BLaER1 treated with 17β-estradiol and CSF1 and Interleukin-3, amounts not matched to agents 10 nM and 100 nM (cell line): ENCODE measurements around the gene ERC2.

Experiments used
- H3K27ac ChIP-seq, 11 experiments: shearing (Covaris generic); formaldehyde crosslinking; 2 replicates each; pipeline ENCODE4 v1.8.1; 2022
- H3K27me3 ChIP-seq, 11 experiments: shearing (Covaris generic); formaldehyde crosslinking; 2 replicates each; pipeline ENCODE4 v1.8.1; 2022
- H3K36me3 ChIP-seq, 11 experiments: shearing (Covaris generic); formaldehyde crosslinking; 2 replicates each; pipeline ENCODE4 v1.8.1; 2022
- H3K4me1 ChIP-seq, 10 experiments: shearing (Covaris generic); formaldehyde crosslinking; 2 replicates each; pipeline ENCODE4 v1.8.1; 2022
- H3K4me2 ChIP-seq, 11 experiments: shearing (Covaris generic); formaldehyde crosslinking; 2 replicates each; pipeline ENCODE4 v1.8.1; 2022
- H3K4me3 ChIP-seq, 10 experiments: shearing (Covaris generic); formaldehyde crosslinking; 2 replicates each; pipeline ENCODE4 v1.8.1; 2022
- H3K9ac ChIP-seq, 11 experiments: shearing (Covaris generic); formaldehyde crosslinking; 2 replicates each; pipeline ENCODE4 v1.8.1; 2022
- H3K9me3 ChIP-seq, 11 experiments: shearing (Covaris generic); formaldehyde crosslinking; replicated peaks in 1 of 11; 2 replicates each; pipeline ENCODE4 v1.8.1; 2022
- H4K20me1 ChIP-seq, 11 experiments: shearing (Covaris generic); formaldehyde crosslinking; 2 replicates each; pipeline ENCODE4 v1.8.1; 2022
- Cebpa-rat ChIP-seq, 11 experiments: shearing (Covaris generic); IDR thresholded peaks; 2 replicates each; pipeline ENCODE4 v1.8.1; 2022

The ERC2 gene

DNA sequence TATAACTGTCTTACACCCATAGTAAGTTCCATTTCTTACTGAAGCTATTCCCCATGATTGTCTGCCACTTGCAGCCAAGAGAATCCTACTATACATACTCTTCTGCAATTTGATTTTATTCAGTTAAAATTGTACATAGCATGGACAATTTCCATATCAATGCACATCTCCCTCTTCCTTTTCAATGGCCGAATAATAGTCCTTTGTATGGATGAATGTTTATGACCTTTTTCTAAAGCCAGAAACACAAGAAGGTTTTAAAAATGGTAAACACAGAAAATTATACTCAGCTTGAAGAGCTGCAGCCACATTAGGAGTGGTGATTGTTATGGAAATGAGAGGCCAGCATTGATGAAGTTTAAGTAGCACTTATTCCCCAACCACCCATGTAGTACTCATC lies 8.5 kb upstream of the ERC2 start:
- H3K4me2 ChIP-seq, result no peak overlapping the region
- H4K20me1 ChIP-seq, result no peaks in the 10 kb centered on the region
- no peak for TF ChIP-seq Cebpa-rat (IDR thresholded peaks at IDR 0.05)
- no peaks in the 10 kb centered on the region for H3K9me3 ChIP-seq
- no peak overlapping the region for H3K9ac ChIP-seq
- no peaks in the 10 kb centered on the region for H3K36me3 ChIP-seq
- H3K4me1 ChIP-seq, result no peaks in the 10 kb centered on the region; a peak in 1 of 20 replicates
- no peaks in the 10 kb centered on the region for H3K27me3 ChIP-seq
- no peak overlapping the region for H3K4me3 ChIP-seq
- no peak overlapping the region for H3K27ac ChIP-seq

DNA sequence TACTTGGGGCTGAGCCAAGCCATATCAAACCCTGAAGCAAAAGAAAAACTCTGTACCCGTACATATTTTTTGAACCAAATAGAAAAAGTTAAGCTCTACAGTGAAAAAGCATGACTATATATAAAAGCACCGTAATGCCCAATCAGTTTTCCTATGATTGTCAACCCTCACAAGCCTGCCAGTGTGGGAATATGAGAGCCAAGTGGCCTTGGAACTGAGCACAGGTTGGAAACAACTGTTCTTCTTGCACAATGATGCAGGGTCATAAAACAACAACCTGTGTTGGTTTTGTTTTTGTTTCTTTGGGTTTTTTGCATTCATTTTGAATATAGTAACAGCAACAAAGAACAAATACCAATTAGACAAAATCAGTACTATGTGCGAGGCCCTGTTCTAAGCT lies 3.5 kb upstream of the ERC2 start:
- Histone ChIP-seq H3K27me3 (no peaks in the 10 kb centered on the region), H3K4me3 (no peak overlapping the region), H4K20me1 (no peaks in the 10 kb centered on the region), H3K36me3 (no peaks in the 10 kb centered on the region), H3K4me1 (no peaks in the 10 kb centered on the region; a peak in 1 of 20 replicates), H3K9ac (no peak overlapping the region), H3K4me2 (no peak overlapping the region), H3K9me3 (peaks cover 0 to 16% (median 12%) of the 10 kb centered on the region in 11 experiments; a peak in 15 of 22 replicates), H3K27ac (no peak overlapping the region)
- TF ChIP-seq Cebpa-rat (IDR thresholded peaks at IDR 0.05), result no peak

DNA sequence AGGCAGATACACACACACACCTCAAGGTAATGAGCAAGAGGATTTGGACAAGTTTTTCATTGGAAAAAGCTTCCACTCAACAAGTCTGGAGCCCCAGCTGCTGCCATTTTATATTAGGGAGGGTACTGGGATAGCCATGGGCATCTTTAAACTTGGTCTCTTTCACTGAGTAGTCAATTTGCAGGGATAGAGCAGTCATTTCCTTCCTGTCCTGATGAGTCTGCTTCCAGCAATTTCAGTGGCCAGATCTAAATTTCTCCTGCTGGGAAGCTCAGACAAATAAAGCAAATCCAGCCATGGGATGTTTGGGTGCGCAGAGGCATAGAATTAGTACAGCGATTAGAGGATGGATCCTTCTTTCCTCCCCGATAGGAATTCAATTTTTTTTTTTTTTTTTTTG lies 874 bp upstream of the ERC2 start:
- Histone ChIP-seq H3K4me2 (no peak overlapping the region), H3K4me3 (no peak overlapping the region), H3K9ac (no peak overlapping the region), H3K9me3 (peaks cover 0 to 18% (median 12%) of the 10 kb centered on the region in 11 experiments; a peak in 15 of 22 replicates), H3K4me1 (no peaks in the 10 kb centered on the region; a peak in 1 of 20 replicates), H3K27ac (no peak overlapping the region), H3K27me3 (no peaks in the 10 kb centered on the region), H4K20me1 (no peaks in the 10 kb centered on the region), H3K36me3 (no peaks in the 10 kb centered on the region)
- no peak for TF ChIP-seq Cebpa-rat (IDR thresholded peaks at IDR 0.05)

DNA sequence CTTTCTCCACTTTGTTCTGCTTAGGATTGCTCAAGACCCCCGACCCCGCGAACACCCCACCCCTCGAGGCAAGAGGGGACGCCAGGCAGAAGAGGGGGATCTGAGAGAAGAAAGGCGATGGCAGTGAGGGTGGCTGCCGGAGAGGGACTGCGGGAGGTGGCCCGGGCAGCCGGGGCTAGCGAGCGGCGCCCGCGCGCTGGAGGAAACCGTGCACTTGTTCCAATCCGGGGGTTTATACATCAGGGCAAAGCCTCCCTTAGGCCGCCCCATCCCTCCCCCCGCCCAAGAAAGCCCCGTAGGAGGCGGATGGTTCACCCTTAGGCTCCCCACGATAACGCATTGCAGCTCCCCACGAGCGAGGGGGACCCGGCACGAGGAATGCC lies 475 bp downstream of the ERC2 start:
- no peak overlapping the region for H3K4me2 ChIP-seq
- no peak overlapping the region for H3K4me3 ChIP-seq
- no peaks in the 10 kb centered on the region for H3K27me3 ChIP-seq
- H3K9ac ChIP-seq, result no peak overlapping the region
- no peaks in the 10 kb centered on the region for H3K4me1 ChIP-seq
- H4K20me1 ChIP-seq, result no peaks in the 10 kb centered on the region
- H3K9me3 ChIP-seq, result peaks cover 0 to 18% (median 12%) of the 10 kb centered on the region in 11 experiments; a peak in 15 of 22 replicates
- TF ChIP-seq Cebpa-rat (IDR thresholded peaks at IDR 0.05), result no peak
- H3K27ac ChIP-seq, result no peak overlapping the region
- no peaks in the 10 kb centered on the region for H3K36me3 ChIP-seq

DNA sequence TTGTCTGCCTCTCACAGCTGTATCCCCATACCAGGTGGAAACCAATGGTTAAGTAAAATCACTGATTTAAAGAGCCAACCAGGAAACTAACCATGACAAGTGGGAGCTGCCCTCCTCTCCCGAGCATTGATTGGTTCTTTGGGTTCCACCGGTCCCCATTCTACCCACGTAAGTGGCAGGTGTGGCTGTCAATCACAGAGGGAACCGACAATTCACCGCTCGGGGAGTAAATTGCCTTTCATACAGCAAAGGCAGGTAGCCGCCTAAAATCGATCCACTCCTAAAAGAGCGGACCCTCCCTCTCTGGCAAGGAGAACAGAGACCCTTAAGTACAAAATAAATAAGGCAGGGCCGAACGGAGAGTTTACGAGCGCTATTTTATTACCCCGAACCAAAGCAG lies 1.2 kb downstream of the ERC2 start:
- Histone ChIP-seq H3K4me1 (no peaks in the 10 kb centered on the region), H3K4me3 (no peak overlapping the region), H4K20me1 (no peaks in the 10 kb centered on the region), H3K9ac (no peak overlapping the region), H3K4me2 (no peak overlapping the region), H3K27ac (no peak overlapping the region), H3K27me3 (no peaks in the 10 kb centered on the region), H3K9me3 (peaks cover 0 to 18% (median 12%) of the 10 kb centered on the region in 11 experiments; a peak in 15 of 22 replicates), H3K36me3 (no peaks in the 10 kb centered on the region)
- TF ChIP-seq Cebpa-rat (IDR thresholded peaks at IDR 0.05), result no peak

DNA sequence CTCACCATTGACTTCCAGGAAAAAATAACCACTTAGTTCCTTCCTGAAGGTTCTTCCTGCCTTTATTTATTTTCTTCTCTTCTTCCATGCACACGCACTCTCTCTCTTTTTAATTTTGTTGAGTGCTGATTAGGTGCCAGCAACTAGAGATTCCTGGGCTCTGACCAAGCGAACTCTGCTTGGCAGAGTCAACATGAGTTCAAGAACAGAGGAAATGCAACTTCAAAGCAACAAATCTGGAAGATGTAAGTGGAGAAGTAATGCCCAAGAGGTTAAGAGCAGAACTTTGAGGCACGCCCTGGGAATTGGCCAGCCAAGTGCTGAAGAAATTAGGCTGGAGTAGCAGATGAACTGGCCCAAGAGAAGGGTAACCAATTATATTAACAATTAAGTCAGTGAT lies 8.5 kb downstream of the ERC2 start:
- Histone ChIP-seq H4K20me1 (no peaks in the 10 kb centered on the region), H3K9me3 (no peaks in the 10 kb centered on the region), H3K4me2 (no peak overlapping the region), H3K27ac (no peak overlapping the region), H3K27me3 (no peaks in the 10 kb centered on the region), H3K36me3 (no peaks in the 10 kb centered on the region), H3K9ac (no peak overlapping the region), H3K4me1 (no peaks in the 10 kb centered on the region), H3K4me3 (no peak overlapping the region)
- TF ChIP-seq Cebpa-rat (IDR thresholded peaks at IDR 0.05), result no peak

DNA sequence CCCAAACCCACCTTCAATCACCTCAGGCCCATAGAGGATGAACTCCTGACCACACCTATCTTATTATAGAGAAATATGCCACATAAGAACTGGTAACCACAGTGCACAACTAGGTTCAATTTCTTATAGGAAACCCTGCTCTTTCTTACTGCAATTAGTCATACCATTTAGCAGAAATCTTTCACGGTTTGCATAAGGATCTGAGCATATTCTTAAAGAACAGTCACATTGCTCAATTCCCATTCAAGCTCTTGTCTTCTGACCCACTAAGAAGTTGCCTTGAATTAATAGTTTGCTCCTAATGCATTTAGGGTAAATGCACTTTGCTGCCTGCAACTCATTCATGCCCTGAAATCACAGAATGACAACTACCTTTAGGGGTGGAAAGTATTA lies 9.2 kb downstream of the ERC2 start:
- Histone ChIP-seq H3K9ac (no peak overlapping the region), H3K9me3 (no peaks in the 10 kb centered on the region), H4K20me1 (no peaks in the 10 kb centered on the region), H3K27ac (no peak overlapping the region), H3K4me2 (no peak overlapping the region), H3K4me3 (no peak overlapping the region), H3K36me3 (no peaks in the 10 kb centered on the region), H3K27me3 (no peaks in the 10 kb centered on the region), H3K4me1 (no peaks in the 10 kb centered on the region)
- no peak for TF ChIP-seq Cebpa-rat (IDR thresholded peaks at IDR 0.05)

DNA sequence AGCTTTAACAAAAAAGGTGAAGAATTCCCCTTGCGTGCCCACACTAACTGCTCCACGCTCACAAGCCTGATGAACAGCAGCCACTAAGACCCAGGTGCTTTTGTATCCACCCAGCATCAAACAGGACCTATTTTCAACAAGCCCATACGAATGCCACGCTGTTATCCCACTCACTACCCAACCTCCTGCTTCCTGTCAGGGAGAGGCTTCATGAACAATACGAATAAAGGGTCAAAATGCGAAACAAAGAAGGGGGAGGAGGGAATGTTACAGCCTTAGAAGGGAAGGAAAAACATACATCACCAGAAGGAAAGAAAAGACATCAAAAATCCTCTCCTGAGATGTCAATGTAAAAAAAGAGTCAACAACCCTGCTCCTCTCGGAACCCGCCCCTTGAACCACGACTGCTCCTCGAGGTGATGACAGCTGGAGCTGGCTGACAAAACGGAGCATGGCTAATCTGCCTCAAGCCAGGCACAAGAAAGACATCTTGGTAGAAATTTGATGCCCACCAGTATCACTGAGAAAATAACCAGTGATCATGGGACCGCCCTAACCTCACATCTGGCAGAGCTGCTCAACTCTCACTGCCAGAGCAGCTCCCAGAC lies 9.7 kb downstream of the ERC2 start:
- H3K9ac ChIP-seq, result no peak overlapping the region
- no peaks in the 10 kb centered on the region for H3K4me1 ChIP-seq
- no peaks in the 10 kb centered on the region for H3K27me3 ChIP-seq
- TF ChIP-seq Cebpa-rat (IDR thresholded peaks at IDR 0.05), result no peak
- H3K36me3 ChIP-seq, result no peaks in the 10 kb centered on the region
- no peak overlapping the region for H3K4me3 ChIP-seq
- H4K20me1 ChIP-seq, result no peaks in the 10 kb centered on the region
- no peak overlapping the region for H3K27ac ChIP-seq
- no peak overlapping the region for H3K4me2 ChIP-seq
- no peaks in the 10 kb centered on the region for H3K9me3 ChIP-seq

DNA sequence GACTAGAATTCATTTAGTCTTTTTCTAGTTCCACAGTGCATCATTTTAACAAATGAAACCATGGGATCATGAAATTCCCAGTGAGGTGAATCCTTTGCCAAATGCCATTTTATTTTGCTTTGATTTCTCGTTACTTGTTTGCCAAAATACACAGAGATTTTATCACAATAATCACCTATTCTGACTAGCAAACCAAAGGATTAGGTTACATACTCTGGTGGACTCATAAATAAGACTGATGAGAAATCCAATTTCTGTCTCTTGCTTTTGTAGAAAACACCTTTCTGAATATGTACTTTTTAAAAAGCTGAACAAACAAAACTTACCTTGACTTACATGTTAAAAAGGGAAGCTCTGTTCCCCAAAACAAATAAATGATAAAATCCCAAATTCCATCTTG lies 12.2 kb downstream of the ERC2 start:
- Histone ChIP-seq H3K27me3 (no peaks in the 10 kb centered on the region), H3K4me1 (no peaks in the 10 kb centered on the region), H4K20me1 (no peaks in the 10 kb centered on the region), H3K9me3 (no peaks in the 10 kb centered on the region), H3K9ac (no peak overlapping the region), H3K4me2 (no peak overlapping the region), H3K4me3 (no peak overlapping the region), H3K36me3 (no peaks in the 10 kb centered on the region), H3K27ac (no peak overlapping the region)
- TF ChIP-seq Cebpa-rat (IDR thresholded peaks at IDR 0.05), result no peak

DNA sequence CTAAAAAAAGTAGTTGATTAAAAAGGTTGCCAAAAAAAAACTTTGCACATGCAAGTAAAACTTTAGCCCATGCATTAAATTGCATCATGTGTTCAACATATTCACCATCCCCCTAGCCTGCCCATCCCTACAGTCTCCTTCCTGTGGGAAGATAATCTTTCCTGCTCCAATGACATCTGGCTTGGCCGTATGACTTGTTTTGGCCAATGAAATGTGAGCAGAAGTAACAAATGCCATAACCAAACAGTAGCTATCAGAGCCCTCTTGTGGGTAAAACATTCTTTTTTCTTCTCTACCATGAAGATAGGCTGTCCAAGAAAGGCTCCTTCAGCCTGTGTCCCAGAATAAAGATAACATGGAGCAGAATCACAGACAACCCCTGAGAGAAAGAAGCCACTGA lies 15.3 kb downstream of the ERC2 start:
- H3K27ac ChIP-seq, result no peak overlapping the region
- no peaks in the 10 kb centered on the region for H3K36me3 ChIP-seq
- TF ChIP-seq Cebpa-rat (IDR thresholded peaks at IDR 0.05), result no peak
- no peaks in the 10 kb centered on the region for H3K27me3 ChIP-seq
- H4K20me1 ChIP-seq, result no peaks in the 10 kb centered on the region
- no peak overlapping the region for H3K9ac ChIP-seq
- H3K4me3 ChIP-seq, result no peak overlapping the region
- no peak overlapping the region for H3K4me2 ChIP-seq
- H3K9me3 ChIP-seq, result no peaks in the 10 kb centered on the region
- no peaks in the 10 kb centered on the region for H3K4me1 ChIP-seq
